Neuron (in vitro differentiated cells): ENCODE data around the gene PLCB4.

ENCODE experiments used
- H2AFZ ChIP-seq: one replicate; pipeline ENCODE4 v1.6.1; 2013; ENCODE audit warnings: low read depth, mild to moderate bottlenecking, inconsistent platforms, low read length, moderate library complexity
- H3K27me3 ChIP-seq: one replicate; pipeline ENCODE4 v1.6.1; 2013; ENCODE audit warnings: low read length; ENCODE audit not compliant: insufficient read depth
- H3K36me3 ChIP-seq: one replicate; pipeline ENCODE4 v1.6.1; 2013; ENCODE audit warnings: low read length; ENCODE audit not compliant: insufficient read depth
- H3K4me1 ChIP-seq: one replicate; pipeline ENCODE4 v1.6.1; 2013; ENCODE audit warnings: low read length; ENCODE audit not compliant: insufficient read depth
- H3K4me3 ChIP-seq: 2 replicates; pipeline ENCODE4 v1.5.1; 2013; ENCODE audit warnings: mild to moderate bottlenecking, low read length, moderate library complexity
- H3K9me3 ChIP-seq: one replicate; pipeline ENCODE4 v1.6.1; 2013; ENCODE audit warnings: low read length

The PLCB4 gene

GRCh38 chr20:9160757-9161156, 91.9 kb downstream of the PLCB4 start:
- no peak overlapping the region for H3K4me3 ChIP-seq
- H2AFZ ChIP-seq: no peak overlapping the region
- no peaks in the 10 kb centered on the region for H3K27me3 ChIP-seq
- H3K4me1 ChIP-seq: peaks cover 4% of the 10 kb centered on the region
- H3K36me3 ChIP-seq: no peaks in the 10 kb centered on the region
- H3K9me3 ChIP-seq: no peaks in the 10 kb centered on the region

DNA sequence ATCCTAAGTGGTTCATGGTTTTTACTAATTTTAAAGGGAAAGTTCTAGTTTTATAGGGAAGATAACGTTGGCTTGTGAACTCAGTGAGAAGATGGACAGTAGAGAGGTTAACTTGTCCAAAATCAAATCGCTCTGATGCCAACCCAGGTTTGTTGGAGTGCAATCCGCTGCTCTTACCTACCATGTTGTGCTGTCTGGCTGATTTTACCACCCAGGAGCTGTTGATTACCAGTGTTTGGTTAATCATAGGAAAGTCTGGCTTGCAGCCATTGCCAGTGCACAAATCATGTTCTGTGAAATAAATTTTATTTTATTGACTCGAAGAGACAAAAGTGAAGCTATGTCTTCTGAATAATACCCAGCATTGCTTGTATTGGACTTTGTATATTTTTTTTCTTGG, 92.4 kb downstream of the PLCB4 start:
- H2AFZ ChIP-seq: no peak overlapping the region
- H3K36me3 ChIP-seq: no peaks in the 10 kb centered on the region
- H3K4me3 ChIP-seq: no peak overlapping the region
- H3K27me3 ChIP-seq: no peaks in the 10 kb centered on the region
- peaks cover 4% of the 10 kb centered on the region for H3K4me1 ChIP-seq
- no peaks in the 10 kb centered on the region for H3K9me3 ChIP-seq

GRCh38 chr20:9163251-9163650, 94.4 kb downstream of the PLCB4 start:
- peaks cover 4% of the 10 kb centered on the region for H3K4me1 ChIP-seq
- no peak overlapping the region for H2AFZ ChIP-seq
- H3K9me3 ChIP-seq: no peaks in the 10 kb centered on the region
- no peaks in the 10 kb centered on the region for H3K27me3 ChIP-seq
- H3K4me3 ChIP-seq: no peak overlapping the region
- H3K36me3 ChIP-seq: no peaks in the 10 kb centered on the region

GRCh38 chr20:9163995-9164394, 95.1 kb downstream of the PLCB4 start:
- Histone ChIP-seq H3K9me3 (no peaks in the 10 kb centered on the region), H2AFZ (no peak overlapping the region), H3K36me3 (no peaks in the 10 kb centered on the region), H3K27me3 (no peaks in the 10 kb centered on the region), H3K4me1 (peaks cover 4% of the 10 kb centered on the region), H3K4me3 (no peak overlapping the region)

GRCh38 chr20:9165261-9165660, 96.4 kb downstream of the PLCB4 start:
- Histone ChIP-seq H3K4me3 (no peak overlapping the region), H3K36me3 (no peaks in the 10 kb centered on the region), H3K9me3 (no peaks in the 10 kb centered on the region), H2AFZ (no peak overlapping the region), H3K27me3 (no peaks in the 10 kb centered on the region), H3K4me1 (peaks cover 4% of the 10 kb centered on the region)

DNA sequence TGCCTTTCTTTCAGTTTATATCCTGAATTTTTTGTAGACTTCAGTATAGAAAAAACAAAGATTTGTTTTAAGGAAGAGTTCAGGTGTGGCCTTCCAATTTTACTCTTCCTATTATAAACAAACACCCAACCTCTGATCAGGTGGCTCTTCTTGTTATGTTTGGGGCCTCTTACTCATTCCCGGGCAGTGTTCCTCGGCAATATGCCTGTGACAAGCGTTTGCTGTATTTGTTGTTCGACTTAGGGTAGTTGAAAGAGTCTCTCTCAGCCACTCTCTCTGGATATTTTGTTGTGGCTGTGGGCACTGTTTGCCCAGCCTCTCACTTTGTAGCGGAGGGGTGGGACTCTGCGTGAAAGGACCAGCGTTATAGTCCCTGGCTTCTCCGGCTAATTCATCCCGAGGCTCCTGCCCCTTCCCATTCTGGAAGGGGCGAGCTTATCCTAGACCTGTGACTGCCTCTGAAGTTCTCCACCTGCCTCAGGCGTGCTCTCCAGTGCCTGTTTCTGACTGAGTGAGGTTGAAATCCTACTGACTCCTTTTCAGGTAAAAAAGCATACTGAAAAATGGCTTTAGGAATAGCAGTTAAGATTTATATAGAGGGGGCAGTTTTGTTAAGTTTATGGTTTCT, 97.4 kb downstream of the PLCB4 start:
- no peaks in the 10 kb centered on the region for H3K9me3 ChIP-seq
- H3K36me3 ChIP-seq: no peaks in the 10 kb centered on the region
- H3K4me1 ChIP-seq: no peaks in the 10 kb centered on the region
- no peak overlapping the region for H3K4me3 ChIP-seq
- H2AFZ ChIP-seq: no peak overlapping the region
- no peaks in the 10 kb centered on the region for H3K27me3 ChIP-seq

- H3K9me3 ChIP-seq: no peaks in the 10 kb centered on the region
- no peaks in the 10 kb centered on the region for H3K27me3 ChIP-seq
- no peak overlapping the region for H2AFZ ChIP-seq
- no peak overlapping the region for H3K4me3 ChIP-seq
- H3K36me3 ChIP-seq: no peaks in the 10 kb centered on the region
- H3K4me1 ChIP-seq: no peaks in the 10 kb centered on the region
Observed at GRCh38 chr20:9169409-9169808, 100.5 kb downstream of the PLCB4 start.

DNA sequence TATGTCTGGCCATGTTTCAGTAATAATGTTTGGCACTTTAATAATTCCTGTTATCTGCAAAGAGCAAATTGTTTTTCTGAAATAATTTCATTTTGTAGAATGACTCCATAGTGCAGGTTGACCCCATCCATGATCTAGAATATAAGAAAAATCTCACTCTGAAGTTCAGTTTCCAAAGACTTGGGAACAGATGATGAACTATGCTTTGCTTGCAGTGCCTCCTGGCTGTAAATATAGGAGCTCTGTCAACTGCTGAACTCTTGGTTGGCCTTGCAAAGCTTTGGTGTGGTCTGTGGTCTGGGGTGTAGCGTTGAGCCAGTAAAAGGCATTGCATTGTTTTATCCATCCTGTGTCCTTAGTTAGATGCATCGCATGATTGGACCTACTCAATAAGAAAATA, 104.0 kb downstream of the PLCB4 start:
- Histone ChIP-seq H3K4me1 (no peaks in the 10 kb centered on the region), H3K36me3 (no peaks in the 10 kb centered on the region), H2AFZ (no peak overlapping the region), H3K27me3 (no peaks in the 10 kb centered on the region), H3K4me3 (no peak overlapping the region), H3K9me3 (no peaks in the 10 kb centered on the region)

GRCh38 chr20:9177278-9177677, 108.4 kb downstream of the PLCB4 start:
- Histone ChIP-seq H3K9me3 (no peaks in the 10 kb centered on the region), H3K4me3 (no peak overlapping the region), H3K27me3 (no peaks in the 10 kb centered on the region), H2AFZ (no peak overlapping the region), H3K36me3 (no peaks in the 10 kb centered on the region), H3K4me1 (peaks cover 8% of the 10 kb centered on the region)

GRCh38 chr20:9179193-9179802, 110.4 kb downstream of the PLCB4 start:
- Histone ChIP-seq H3K4me1 (peaks cover 8% of the 10 kb centered on the region), H3K36me3 (no peaks in the 10 kb centered on the region), H3K4me3 (no peak overlapping the region), H3K27me3 (no peaks in the 10 kb centered on the region), H2AFZ (no peak overlapping the region), H3K9me3 (no peaks in the 10 kb centered on the region)

DNA sequence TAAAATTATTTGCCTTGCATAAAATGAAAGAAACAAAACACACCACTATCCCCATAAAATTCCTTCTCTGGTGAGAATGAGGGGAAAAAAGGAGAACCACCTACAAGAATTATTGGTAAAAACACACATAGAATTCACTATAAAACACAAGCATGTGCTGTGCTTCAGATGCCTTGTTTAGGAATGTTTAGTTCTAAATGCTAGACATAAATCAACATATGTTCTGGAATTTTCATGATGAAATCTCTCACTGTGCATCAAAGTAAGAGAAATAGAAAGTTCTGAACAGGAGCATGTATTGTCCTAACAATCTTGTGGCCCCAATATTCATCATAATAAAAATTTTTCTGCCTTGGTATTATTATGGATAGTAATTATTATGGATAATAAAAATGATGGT, 111.0 kb downstream of the PLCB4 start:
- H3K9me3 ChIP-seq: no peaks in the 10 kb centered on the region
- peaks cover 8% of the 10 kb centered on the region for H3K4me1 ChIP-seq
- H3K36me3 ChIP-seq: no peaks in the 10 kb centered on the region
- no peak overlapping the region for H2AFZ ChIP-seq
- H3K4me3 ChIP-seq: no peak overlapping the region
- no peaks in the 10 kb centered on the region for H3K27me3 ChIP-seq

- Histone ChIP-seq H3K36me3 (no peaks in the 10 kb centered on the region), H3K27me3 (no peaks in the 10 kb centered on the region), H3K4me1 (peaks cover 8% of the 10 kb centered on the region), H3K9me3 (no peaks in the 10 kb centered on the region), H2AFZ (no peak overlapping the region), H3K4me3 (no peak overlapping the region)
Observed at GRCh38 chr20:9180481-9181257, 111.8 kb downstream of the PLCB4 start.

DNA sequence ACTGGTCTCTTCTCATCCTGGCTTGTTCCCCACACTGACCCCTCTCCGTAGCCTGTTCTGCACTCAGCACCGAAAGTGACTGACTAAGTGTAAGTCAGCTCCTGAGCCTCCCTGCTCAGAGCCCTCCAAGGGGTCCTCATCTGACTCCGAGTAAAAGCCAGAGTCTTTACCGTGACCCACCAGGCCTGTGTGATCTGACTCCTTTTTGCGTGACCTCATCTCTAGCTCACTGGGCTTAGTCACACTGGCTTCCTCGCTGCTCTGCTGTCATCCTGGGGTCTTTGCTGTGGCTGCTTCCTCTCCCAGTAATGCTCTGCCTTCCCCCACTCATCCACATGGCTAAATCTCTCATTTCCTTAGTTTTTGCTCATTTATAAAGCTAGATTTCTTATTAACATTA, 116.6 kb downstream of the PLCB4 start:
- no peaks in the 10 kb centered on the region for H3K27me3 ChIP-seq
- H3K4me1 ChIP-seq: peaks cover 5% of the 10 kb centered on the region
- H2AFZ ChIP-seq: no peak overlapping the region
- no peaks in the 10 kb centered on the region for H3K9me3 ChIP-seq
- no peak overlapping the region for H3K4me3 ChIP-seq
- no peaks in the 10 kb centered on the region for H3K36me3 ChIP-seq
